GM23248 (cell line): ENCODE data around the gene REEP5.

ENCODE experiments used
- EZH2 ChIP-seq: fragments of 200-600 bp; sonication (generic); IDR thresholded peaks from 2 replicates; pipeline ENCODE4 v1.6.1; 2018; ENCODE audit warnings: antibody characterized with exemption, mild to moderate bottlenecking; ENCODE audit not compliant: insufficient read depth, poor library complexity, severe bottlenecking
- EZH2phosphoT487 ChIP-seq: fragments of 200-600 bp; sonication (generic); IDR thresholded peaks from 2 replicates; pipeline ENCODE4 v1.6.1; 2018; ENCODE audit warnings: antibody characterized with exemption, moderate library complexity, mild to moderate bottlenecking, low read depth; ENCODE audit not compliant: insufficient read depth

DNA sequence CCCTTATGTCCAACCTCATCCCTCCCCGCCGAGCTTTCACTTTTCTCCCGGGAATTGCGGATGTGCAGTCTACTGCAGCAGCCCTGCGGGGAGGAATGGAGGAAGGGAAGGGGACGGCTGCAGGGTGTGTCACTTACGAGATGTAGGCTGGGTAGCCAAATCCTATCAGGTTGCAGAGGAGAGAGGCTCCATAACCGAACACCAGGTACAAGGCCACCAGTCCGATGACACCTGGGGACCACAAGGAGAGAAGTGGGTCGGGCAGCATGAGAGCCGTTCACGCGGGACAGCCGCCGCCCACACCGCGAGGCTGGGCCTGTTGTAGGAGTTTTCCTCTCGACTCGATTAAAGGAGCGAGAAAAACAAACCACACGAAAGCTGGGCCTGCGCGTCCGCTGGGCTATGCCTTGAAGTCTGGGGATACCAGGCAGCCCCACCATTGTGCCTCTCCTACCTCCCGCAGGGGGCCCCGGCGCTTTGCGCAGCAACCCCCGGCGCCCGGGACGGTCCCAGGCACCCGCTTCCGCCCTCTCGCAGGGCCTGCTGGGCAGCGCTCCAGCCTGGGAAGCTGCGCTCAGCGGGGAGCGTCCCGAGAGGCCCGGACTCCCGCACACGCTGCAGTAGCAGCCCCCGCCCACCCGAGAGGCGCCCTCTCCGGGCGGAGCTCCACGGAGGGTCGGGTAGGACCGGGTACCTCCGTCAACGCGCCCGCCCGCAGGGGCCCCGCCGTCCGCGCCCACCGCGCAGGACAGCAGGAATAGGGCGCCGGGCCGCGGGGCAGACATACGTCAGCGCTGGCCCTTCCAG is 798 bp downstream of the REEP5 start:
- TF ChIP-seq EZH2 (no peak), EZH2phosphoT487 (no peak)
